Activated naive CD4-positive, alpha-beta T cell treated with anti-CD3 and anti-CD28 coated beads, Interleukin-2, amount 10 ng/mL, durations not matched to agents 7 days and 5 days (primary cell): ENCODE results near the gene GRAPL.
"Not testable (repeated sequence)": the region's sequence is repeated elsewhere in the genome, so short reads cannot be mapped to it uniquely, and the experiment has no call there.

Source experiments
- CTCF ChIA-PET: fragments of 350-600 bp; sonication (Branson Sonifier 250); formaldehyde crosslinking; loops from one replicate; lab custom pipeline; 2021; ENCODE audit warnings: antibody characterized with exemption; lab: Charles Lee
- DNase-seq: peaks from one replicate; pipeline ENCODE4 v3.0.0-alpha.2; 2020
- H3K27ac Mint-ChIP-seq: one replicate; pipeline ENCODE4 v1.8.0; 2021; ENCODE audit warnings: mild to moderate bottlenecking, moderate library complexity, mixed read lengths
- H3K27me3 Mint-ChIP-seq: one replicate; pipeline ENCODE4 v1.8.0; 2021; ENCODE audit warnings: mild to moderate bottlenecking, mixed read lengths
- H3K36me3 Mint-ChIP-seq: one replicate; pipeline ENCODE4 v1.8.0; 2021; ENCODE audit warnings: mixed read lengths
- H3K4me1 Mint-ChIP-seq: one replicate; pipeline ENCODE4 v1.8.0; 2021; ENCODE audit warnings: mixed read lengths
- H3K4me3 Mint-ChIP-seq: one replicate; pipeline ENCODE4 v1.8.0; 2021; ENCODE audit warnings: mild to moderate bottlenecking, moderate library complexity, mixed read lengths
- H3K9me3 Mint-ChIP-seq: one replicate; pipeline ENCODE4 v1.8.0; 2021; ENCODE audit warnings: mixed read lengths

The GRAPL gene

DNA sequence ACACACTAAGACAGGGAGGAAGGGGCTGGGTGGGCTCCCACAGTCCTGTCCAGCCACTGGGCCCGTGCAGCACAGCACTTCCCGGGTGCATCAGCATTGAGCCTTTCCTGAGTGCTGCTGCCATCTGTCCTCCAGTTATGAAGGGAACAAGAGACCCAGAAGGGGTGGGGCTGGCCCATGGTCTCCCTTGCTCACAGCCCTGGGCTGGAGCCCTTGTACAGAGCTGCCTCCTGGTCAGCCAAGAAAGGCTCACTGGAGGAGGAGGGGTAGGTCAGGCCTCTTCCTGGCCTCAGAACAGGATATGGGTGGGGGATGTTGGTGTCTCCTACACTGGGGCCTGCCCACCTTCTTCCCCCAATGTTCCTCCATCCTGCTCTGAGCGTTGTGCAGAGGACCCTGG is 76.0 kb downstream of the GRAPL start:
- CTCF ChIA-PET, result not testable (repeated sequence)

More for the DNA sequence above, 76.0 kb downstream of the GRAPL start:
- not testable (repeated sequence) for H3K9me3 Mint-ChIP-seq, H3K27me3 Mint-ChIP-seq, H3K4me3 Mint-ChIP-seq, DNase-seq, H3K36me3 Mint-ChIP-seq, H3K27ac Mint-ChIP-seq, H3K4me1 Mint-ChIP-seq
